ENCODE data around the gene SORBS1. TPM values are rescaled to one million over a fixed set of nuclear protein-coding genes. Genes with fewer than 3 reads are reported as not detected.

The SORBS1 gene
- total and polyA plus RNA-seq, 2 of the 13 experiments (the other 11 are each of a cell fraction or from before 2014, with no cell fraction given), result 16.8 to 39.8 TPM

GRCh38 chr10:95333997-95334804 is 227.0 kb downstream of the SORBS1 start:
- FAIRE-seq (no peak), ATAC-seq (no peak), DNase-seq (ENCODE audit: low spot score) (no peak)
- Histone ChIP-seq H3K79me2 (ENCODE audit: insufficient read depth, low read length) (no peaks in the 10 kb centered on the region), H3K4me1 (ENCODE audit: insufficient read depth, low read length) (peaks cover 76% of the 10 kb centered on the region), H3K27ac (ENCODE audit: extremely low read length, insufficient read depth, low read length) (no peak overlapping the region), H2AFZ (ENCODE audit: low read length) (no peak overlapping the region), H3K9ac (ENCODE audit: insufficient read depth, low read depth, low read length) (no peak overlapping the region), H3K36me3 (replicated peaks in 1 of 2; ENCODE audit: control insufficient read depth in 1 of 2, insufficient read depth in 2 of 2, low read length in 2 of 2) (peaks cover 5 to 26% of the 10 kb centered on the region in 2 experiments; a peak in 4 of 5 replicates), H3K4me3 (replicated peaks in 1 of 3; ENCODE audit: insufficient read depth in 1 of 3, low read depth in 2 of 3, low read length in 3 of 3) (no peak overlapping the region), H3K27me3 (ENCODE audit: control insufficient read depth in 1 of 2, insufficient read depth in 2 of 2, low read length in 2 of 2) (no peaks in the 10 kb centered on the region), H4K20me1 (ENCODE audit: insufficient read depth, low read length) (no peaks in the 10 kb centered on the region), H3K4me2 (ENCODE audit: low read depth, low read length) (no peak overlapping the region), H3K9me3 (ENCODE audit: low read length) (no peaks in the 10 kb centered on the region)
- ChIA-PET CTCF (ENCODE audit: low intra/inter-chr PET ratio, low total read pairs) (no interaction called here), POLR2A (no interaction called here)
- no peak for TF ChIP-seq ZNF512 (CRISPR knock-in tag; IDR thresholded peaks at IDR 0.05)
- TF ChIP-seq GPBP1L1 (CRISPR knock-in tag; IDR thresholded peaks at IDR 0.05), result no peak
- TF ChIP-seq FIP1L1 (IDR thresholded peaks at IDR 0.05; ENCODE audit: borderline replicate concordance, insufficient read depth, low read depth, low read length), result no peak
- TF ChIP-seq ZNF629 (CRISPR knock-in tag; conservative IDR thresholded peaks at IDR 0.05), result no peak
- no peak for TF ChIP-seq ZNF232 (CRISPR knock-in tag; IDR thresholded peaks at IDR 0.05; ENCODE audit: borderline replicate concordance)
- TF ChIP-seq PAWR (CRISPR knock-in tag; IDR thresholded peaks at IDR 0.05; ENCODE audit: borderline replicate concordance), result no peak
- TF ChIP-seq HHEX (CRISPR knock-in tag; IDR thresholded peaks at IDR 0.05), result no peak
- TF ChIP-seq ZNF432 (CRISPR knock-in tag; IDR thresholded peaks at IDR 0.05; ENCODE audit: borderline replicate concordance), result no peak
- TF ChIP-seq ZSCAN31 (CRISPR knock-in tag; IDR thresholded peaks at IDR 0.05; ENCODE audit: low read depth), result no peak
- TF ChIP-seq IRX3 (CRISPR knock-in tag; IDR thresholded peaks at IDR 0.05; ENCODE audit: borderline replicate concordance, low read depth), result no peak
- no peak for TF ChIP-seq BHLHE40 (IDR thresholded peaks at IDR 0.05; ENCODE audit: low read length)
- no peak for TF ChIP-seq PLSCR1 (CRISPR knock-in tag; IDR thresholded peaks at IDR 0.05; ENCODE audit: borderline replicate concordance)
- no peak for TF ChIP-seq CEBPG (CRISPR knock-in tag; IDR thresholded peaks at IDR 0.05)
- no peak for TF ChIP-seq TIGD3 (CRISPR knock-in tag; IDR thresholded peaks at IDR 0.05; ENCODE audit: borderline replicate concordance)
- TF ChIP-seq PTBP1 (IDR thresholded peaks at IDR 0.05; ENCODE audit: low read depth, low read length, poor library complexity, severe bottlenecking), result no peak
- TF ChIP-seq BRD4 (CRISPR knock-in tag; IDR thresholded peaks at IDR 0.05), result no peak
- TF ChIP-seq CC2D1A (CRISPR knock-in tag; IDR thresholded peaks at IDR 0.05), result no peak
- no peak for TF ChIP-seq TARDBP (CRISPR knock-in tag; IDR thresholded peaks at IDR 0.05)
- no peak for TF ChIP-seq ZNF557 (CRISPR knock-in tag; IDR thresholded peaks at IDR 0.05)
- WGBS (ENCODE audit: low lambda C conversion rate), result 90% methylated on average over 12 of the region's 12 CpGs
- intact Hi-C loops (cut with micrococcal nuclease; ENCODE audit: unreplicated experiment), result loop anchor here (5.0 kb wide), 1 partner anchor 47 kb away; no protein-coding TSS in a partner anchor
- BruUV-seq (replicated peaks), result no TSS peak
- in situ Hi-C loops (cut with HindIII; ENCODE audit: extremely low pct_ligation_motif_present, low pct_unique_long_range_greater_than_20kb), result no loop called here
